Common myeloid progenitor, CD34-positive (primary cell): ENCODE results near the gene RABGAP1.
A peak's percentile ranks its signal among the peaks of the same experiment; 100 is the strongest.

Source experiments
- CTCF ChIA-PET: fragments of 350-600 bp; sonication (Branson Sonifier 250); formaldehyde crosslinking; loops from one replicate; lab custom pipeline; 2021; ENCODE audit warnings: antibody characterized with exemption; lab: Charles Lee
- POLR2A ChIA-PET: fragments of 350-600 bp; sonication (Branson Sonifier 250); formaldehyde crosslinking; loops from one replicate; lab custom pipeline; 2021; ENCODE audit warnings: antibody characterized with exemption; lab: Charles Lee
- DNase-seq, 3 donors: peaks; one replicate each; pipeline versions ENCODE4 v3.0.0 to v3.0.0-alpha.2; 2013
- H3K27ac ChIP-seq, 2 experiments: 1 replicate in 1 of 2; 2 replicates in 1 of 2; pipeline ENCODE4 v1.7.0; 2013; ENCODE audit warnings: inconsistent platforms in 2 of 2, low read length in 2 of 2, mild to moderate bottlenecking in 2 of 2, low read depth in 1 of 2, moderate library complexity in 1 of 2; ENCODE audit not compliant: severe bottlenecking in 2 of 2, insufficient read depth in 1 of 2, poor library complexity in 1 of 2
- H3K27me3 ChIP-seq, 5 experiments: replicated peaks in 2 of 5; 1 replicate in 3 of 5; 2 replicates in 2 of 5; pipeline versions ENCODE4 v1.6.1 to v1.7.0; 2013; ENCODE audit warnings: low read length in 4 of 5, mild to moderate bottlenecking in 2 of 5, moderate library complexity in 2 of 5, inconsistent platforms in 1 of 5; ENCODE audit not compliant: insufficient read depth in 5 of 5, control insufficient read depth in 4 of 5
- H3K36me3 ChIP-seq, 4 experiments: 1 replicate in 2 of 4; 2 replicates in 2 of 4; pipeline versions ENCODE4 v1.6.1 to v1.7.0; 2013; ENCODE audit warnings: low read length in 3 of 4, control low read depth in 1 of 4, mild to moderate bottlenecking in 1 of 4; ENCODE audit not compliant: control insufficient read depth in 4 of 4, insufficient read depth in 4 of 4
- H3K4me1 ChIP-seq, 4 experiments: 1 replicate in 3 of 4; 2 replicates in 1 of 4; pipeline versions ENCODE4 v1.6.1 to v1.7.1; 2013; ENCODE audit warnings: low read length in 3 of 4, mild to moderate bottlenecking in 3 of 4, control low read depth in 1 of 4, inconsistent platforms in 1 of 4, moderate library complexity in 1 of 4; ENCODE audit not compliant: control insufficient read depth in 4 of 4, insufficient read depth in 4 of 4; ENCODE audit errors: control extremely low read depth in 1 of 4
- H3K4me3 ChIP-seq, 7 experiments: 1 replicate in 4 of 7; 2 replicates in 3 of 7; pipeline versions ENCODE4 v1.5.1 to v1.7.0; 2013; ENCODE audit warnings: mild to moderate bottlenecking in 7 of 7, low read length in 6 of 7, moderate library complexity in 6 of 7, inconsistent platforms in 2 of 7, low read depth in 2 of 7, control low read depth in 1 of 7; ENCODE audit not compliant: insufficient read depth in 4 of 7, control insufficient read depth in 1 of 7; ENCODE audit errors: extremely low read depth in 1 of 7
- H3K9me3 ChIP-seq, 5 experiments: 1 replicate in 4 of 5; 2 replicates in 1 of 5; pipeline versions ENCODE4 v1.6.1 to v1.7.1; 2013; ENCODE audit warnings: low read length in 4 of 5, mild to moderate bottlenecking in 2 of 5, inconsistent platforms in 1 of 5, low read depth in 1 of 5, moderate library complexity in 1 of 5; ENCODE audit not compliant: control insufficient read depth in 4 of 5, insufficient read depth in 2 of 5; ENCODE audit errors: control extremely low read depth in 1 of 5
- WGBS: methylation state at CpG from one replicate; pipeline ENCODE4 v1.1.5; 2013; ENCODE audit not compliant: insufficient coverage; 5-methylcytosine and 5-hydroxymethylcytosine counted together

The RABGAP1 gene

DNA sequence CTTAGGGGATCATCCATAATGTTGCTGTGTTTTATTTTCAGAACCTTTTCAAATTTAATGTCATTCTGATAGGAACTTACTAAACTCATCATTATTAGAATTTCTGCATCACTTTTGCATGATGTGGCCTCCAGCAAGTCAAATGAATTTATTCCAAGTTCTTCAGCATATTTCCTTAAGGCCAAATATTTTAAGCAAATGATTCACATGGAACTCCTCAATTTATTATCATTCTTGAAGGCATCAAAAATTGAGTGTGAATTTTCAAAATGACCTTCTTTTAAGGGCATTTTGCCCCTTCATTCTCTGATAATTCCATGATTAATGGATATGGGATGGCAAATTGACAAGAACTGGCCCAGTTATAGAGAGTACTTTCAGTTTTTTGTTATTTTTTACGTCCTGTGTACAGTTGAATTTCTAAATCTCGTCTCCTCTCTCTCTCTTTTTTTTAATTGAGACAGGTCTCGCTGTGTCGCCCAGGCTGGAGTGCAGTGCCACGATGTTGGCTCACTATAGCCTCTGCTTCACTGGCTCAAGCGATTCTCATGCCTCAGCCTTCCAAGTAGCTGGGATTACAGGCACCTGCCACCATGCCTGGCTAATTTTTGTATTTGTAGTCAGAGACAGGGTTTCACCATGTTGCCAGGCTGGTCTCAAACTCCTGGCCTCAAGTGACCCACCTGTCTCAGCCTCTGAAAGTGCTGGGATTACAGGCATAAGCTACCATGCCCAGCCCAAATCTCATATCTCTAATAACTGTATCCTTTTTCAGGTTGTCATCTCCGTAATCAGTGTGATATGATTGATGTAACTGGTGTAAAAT, 121.7 kb downstream of the RABGAP1 start:
- CTCF ChIA-PET, result interaction anchor here (0.6 to 2.0 kb wide), 6 partner anchors 9 to 283 kb away, joined by 3 to 7 read pairs (median 4); no protein-coding TSS in a partner anchor
- WGBS, result 93% methylated on average over 6 of the region's 7 CpGs

DNA sequence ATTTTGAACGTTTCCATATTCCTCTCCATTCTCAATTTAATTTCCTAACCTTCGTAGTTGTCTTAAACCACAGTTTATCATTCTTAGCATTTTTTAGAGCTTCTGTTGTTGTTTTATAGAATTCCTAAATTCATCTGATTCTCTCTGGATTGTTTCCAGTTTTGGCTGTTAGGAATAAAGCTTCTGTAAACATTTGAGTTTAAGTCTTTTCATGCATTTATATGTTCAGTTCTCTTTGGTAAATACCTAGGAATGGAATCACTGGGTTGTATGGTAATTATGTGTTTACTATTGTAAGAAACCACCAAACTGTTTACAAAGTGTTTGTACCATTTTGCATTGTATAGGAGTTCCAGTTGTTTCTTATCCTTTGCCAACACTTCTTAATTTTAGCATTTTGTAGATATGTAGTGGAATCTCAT, 122.4 kb downstream of the RABGAP1 start:
- Histone ChIP-seq H3K36me3 (peaks cover 16 to 47% (median 29%) of the 10 kb centered on the region in 4 experiments), H3K9me3 (no peaks in the 10 kb centered on the region), H3K27ac (no peak overlapping the region), H3K27me3 (no peaks in the 10 kb centered on the region), H3K4me3 (no peak overlapping the region), H3K4me1 (peaks cover 0 to 15% (median 5%) of the 10 kb centered on the region in 4 experiments)
- CTCF ChIA-PET, result interaction anchor here (0.6 to 2.0 kb wide), 9 partner anchors 10 to 319 kb away, joined by 3 to 7 read pairs (median 3); no protein-coding TSS in a partner anchor
- DNase-seq, result no peak
- WGBS, result no CpG with 5 or more reads among the region's 2 CpGs
- POLR2A ChIA-PET, result no interaction called here

More for the DNA sequence above, 121.7 kb downstream of the RABGAP1 start:
- Histone ChIP-seq H3K4me3 (no peak overlapping the region), H3K9me3 (no peaks in the 10 kb centered on the region), H3K27me3 (no peaks in the 10 kb centered on the region), H3K4me1 (peaks cover 0 to 15% (median 5%) of the 10 kb centered on the region in 4 experiments), H3K27ac (no peak overlapping the region), H3K36me3 (peaks cover 13 to 42% (median 27%) of the 10 kb centered on the region in 4 experiments)
- no peak for DNase-seq
- POLR2A ChIA-PET, result no interaction called here

DNA sequence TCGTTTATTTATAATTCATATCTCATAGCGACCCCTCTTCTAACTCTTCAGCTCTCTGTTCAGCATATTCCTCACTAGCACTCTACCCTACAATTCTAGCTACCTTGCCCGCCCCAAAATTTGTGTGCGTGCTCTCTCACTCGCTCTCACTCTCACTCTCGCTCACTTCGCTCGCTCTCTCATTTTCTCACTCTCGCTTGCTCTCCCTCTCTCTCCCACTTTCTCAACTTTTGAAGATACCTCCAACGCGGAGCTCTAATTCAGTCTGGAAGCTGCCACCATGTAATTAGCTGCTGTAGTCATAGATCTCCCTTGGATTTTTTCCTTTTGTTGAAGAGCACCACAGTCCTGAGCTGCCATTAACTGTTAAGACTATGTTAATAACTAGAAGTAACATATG, 123.1 kb downstream of the RABGAP1 start:
- H3K4me1 ChIP-seq, result peaks cover 0 to 12% (median 4%) of the 10 kb centered on the region in 4 experiments
- H3K9me3 ChIP-seq, result no peaks in the 10 kb centered on the region
- CTCF ChIA-PET, result interaction anchor here (1.1 to 2.0 kb wide), 9 partner anchors 9 to 318 kb away, joined by 3 to 7 read pairs (median 3); no protein-coding TSS in a partner anchor
- peaks cover 16 to 50% (median 29%) of the 10 kb centered on the region in 4 experiments for H3K36me3 ChIP-seq
- H3K27ac ChIP-seq, result no peak overlapping the region
- no peak overlapping the region for H3K4me3 ChIP-seq
- 96% methylated on average over 9 of the region's 11 CpGs for WGBS
- no peak for DNase-seq
- H3K27me3 ChIP-seq, result no peaks in the 10 kb centered on the region
- POLR2A ChIA-PET, result interaction anchor here (0.7 kb wide), 1 partner anchor 13 kb away, joined by 3 read pairs; no protein-coding TSS in a partner anchor

DNA sequence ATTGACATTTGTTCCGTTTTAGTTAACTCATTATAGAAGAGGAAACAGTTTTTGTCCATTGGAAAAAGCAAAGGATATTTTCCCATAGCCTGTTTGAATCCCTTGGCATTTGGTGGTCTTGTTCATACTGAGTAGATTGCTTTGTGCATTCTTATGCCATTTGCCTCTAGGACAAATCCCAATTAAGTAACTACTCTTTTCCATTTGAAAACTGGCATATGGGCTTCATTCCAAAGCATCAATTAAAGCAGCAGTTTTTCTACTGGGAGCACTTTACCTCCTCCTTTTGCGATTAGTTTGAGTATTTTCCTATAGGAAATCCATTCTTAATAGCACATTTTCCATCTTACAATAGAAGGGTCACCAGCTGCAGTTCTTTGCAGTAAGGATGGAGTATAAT, 123.9 kb downstream of the RABGAP1 start:
- H3K36me3 ChIP-seq, result peaks cover 18 to 55% (median 32%) of the 10 kb centered on the region in 4 experiments
- H3K27ac ChIP-seq, result peak overlapping the region in 1 of 2 experiments; percentile 29
- 91% methylated on average over 1 of the region's 2 CpGs for WGBS
- H3K9me3 ChIP-seq, result no peaks in the 10 kb centered on the region
- ChIA-PET CTCF (interaction anchor here (1.3 to 1.6 kb wide), 2 partner anchors 16 to 28 kb away, joined by 3 read pairs; no protein-coding TSS in a partner anchor), POLR2A (interaction anchor here (0.7 kb wide), 1 partner anchor 13 kb away, joined by 3 read pairs; no protein-coding TSS in a partner anchor)
- DNase-seq, result no peak
- peaks cover 0 to 10% (median 1%) of the 10 kb centered on the region in 4 experiments for H3K4me1 ChIP-seq
- H3K4me3 ChIP-seq, result no peak overlapping the region
- no peaks in the 10 kb centered on the region for H3K27me3 ChIP-seq

DNA sequence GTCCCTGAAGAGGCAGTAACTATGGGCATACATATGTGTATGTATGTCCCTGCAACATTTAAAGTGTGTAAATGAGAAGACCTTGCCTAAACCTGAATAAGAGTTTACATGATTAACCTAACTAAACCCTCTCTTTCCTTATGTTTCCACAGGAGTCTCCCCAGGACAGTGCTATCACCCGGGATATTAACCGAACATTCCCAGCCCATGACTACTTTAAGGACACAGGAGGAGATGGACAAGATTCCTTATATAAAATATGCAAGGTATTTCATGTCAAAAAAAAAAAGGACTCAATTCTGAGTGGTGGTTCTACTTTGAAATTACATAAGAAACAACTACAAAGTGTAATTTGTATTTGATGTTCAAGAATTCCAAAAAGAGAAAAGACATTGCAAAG, 124.4 kb downstream of the RABGAP1 start:
- Histone ChIP-seq H3K27ac (peak overlapping the region in 1 of 2 experiments; percentile 29), H3K9me3 (no peaks in the 10 kb centered on the region), H3K27me3 (no peaks in the 10 kb centered on the region), H3K4me3 (no peak overlapping the region), H3K36me3 (peaks cover 22 to 60% (median 37%) of the 10 kb centered on the region in 4 experiments), H3K4me1 (peaks cover 0 to 9% (median 1%) of the 10 kb centered on the region in 4 experiments)
- CTCF ChIA-PET, result no interaction called here
- no CpG with 5 or more reads among the region's 2 CpGs for WGBS
- POLR2A ChIA-PET, result no interaction called here
- no peak for DNase-seq

DNA sequence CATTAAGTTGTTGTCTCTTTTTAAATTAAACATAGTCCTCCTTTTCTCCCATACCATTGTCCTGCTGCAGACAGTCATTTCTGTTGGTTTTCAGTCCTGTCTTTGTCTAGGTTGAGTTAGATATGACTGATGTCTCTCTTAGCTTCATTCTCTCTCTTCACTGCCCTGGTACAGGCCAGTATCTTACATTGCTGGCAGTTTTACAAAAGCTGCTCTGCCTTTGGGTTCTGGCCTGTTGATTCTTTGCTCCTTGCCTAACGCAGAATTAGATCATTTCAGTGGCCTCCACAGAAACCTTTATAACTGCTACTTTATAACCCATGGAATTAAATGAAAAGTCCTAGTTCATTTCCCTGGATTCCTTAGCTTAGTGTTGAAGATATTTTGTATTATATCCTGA, 126.3 kb downstream of the RABGAP1 start:
- no peak for DNase-seq
- ChIA-PET CTCF (interaction anchor here (1.0 to 1.4 kb wide), 5 partner anchors 11 to 37 kb away, joined by 3 to 5 read pairs (median 3); no protein-coding TSS in a partner anchor), POLR2A (no interaction called here)
- no peaks in the 10 kb centered on the region for H3K9me3 ChIP-seq
- H3K4me3 ChIP-seq, result no peak overlapping the region
- no peaks in the 10 kb centered on the region for H3K27me3 ChIP-seq
- H3K36me3 ChIP-seq, result peaks cover 28 to 68% (median 44%) of the 10 kb centered on the region in 4 experiments
- peak overlapping the region in 1 of 2 experiments; percentile 8 for H3K27ac ChIP-seq
- H3K4me1 ChIP-seq, result peaks cover 0 to 8% (median 0%) of the 10 kb centered on the region in 4 experiments
- no CpG with 5 or more reads among the region's 1 CpG for WGBS
